ENCODE measurements around the gene CAPN12. TPM values are rescaled to one million over a fixed set of nuclear protein-coding genes. Genes with fewer than 3 reads are reported as not detected.

Gene CAPN12
- polyA plus RNA-seq, 1 experiment = 0.75 TPM

GRCh38 chr19:38720559-38721236, 23.6 kb downstream of the CAPN12 start:
- CTCF ChIA-PET = no interaction called here
- H3K36me3 ChIP-seq (ENCODE audit: control insufficient read depth, insufficient read depth, low read length) = peaks cover 80% of the 10 kb centered on the region

GRCh38 chr19:38719761-38720558, 24.3 kb downstream of the CAPN12 start:
- CTCF ChIA-PET = interaction anchor here (0.6 to 1.8 kb wide), 5 partner anchors 9 to 167 kb away, joined by 3 to 5 read pairs (median 3); no protein-coding TSS in a partner anchor
- no peak overlapping the region for H3K4me3 ChIP-seq (ENCODE audit: low read depth, low read length)
- no peak for TF ChIP-seq CTCF (IDR thresholded peaks at IDR 0.05; ENCODE audit: insufficient read depth, low read depth, low read length)
- POLR2A ChIA-PET = no interaction called here
- H3K27me3 ChIP-seq (ENCODE audit: control insufficient read depth, insufficient read depth, low read length) = no peaks in the 10 kb centered on the region
- peaks cover 73% of the 10 kb centered on the region for H3K36me3 ChIP-seq (ENCODE audit: control insufficient read depth, insufficient read depth, low read length)
- DNase-seq (ENCODE audit: low read depth) = no peak

More at GRCh38 chr19:38720559-38721236, 23.6 kb downstream of the CAPN12 start:
- TF ChIP-seq CTCF (IDR thresholded peaks at IDR 0.05; ENCODE audit: insufficient read depth, low read depth, low read length) = no peak
- POLR2A ChIA-PET = no interaction called here
- no peak overlapping the region for H3K4me3 ChIP-seq (ENCODE audit: low read depth, low read length)
- no peaks in the 10 kb centered on the region for H3K27me3 ChIP-seq (ENCODE audit: control insufficient read depth, insufficient read depth, low read length)
- DNase-seq (ENCODE audit: low read depth) = no peak

GRCh38 chr19:38718747-38719543, 25.3 kb downstream of the CAPN12 start:
- DNase-seq (ENCODE audit: low read depth) = no peak
- peak; percentile 59 for TF ChIP-seq CTCF (IDR thresholded peaks at IDR 0.05; ENCODE audit: insufficient read depth, low read depth, low read length)
- Histone ChIP-seq H3K36me3 (ENCODE audit: control insufficient read depth, insufficient read depth, low read length) (peaks cover 70% of the 10 kb centered on the region), H3K4me3 (ENCODE audit: low read depth, low read length) (no peak overlapping the region), H3K27me3 (ENCODE audit: control insufficient read depth, insufficient read depth, low read length) (no peaks in the 10 kb centered on the region)
- ChIA-PET POLR2A (no interaction called here), CTCF (interaction anchor here (0.6 to 1.8 kb wide), 7 partner anchors 10 to 168 kb away, joined by 3 to 5 read pairs (median 3); no protein-coding TSS in a partner anchor)

GRCh38 chr19:38717855-38718254, 26.4 kb downstream of the CAPN12 start:
- CTCF ChIA-PET = no interaction called here
- POLR2A ChIA-PET = no interaction called here
- peaks cover 68% of the 10 kb centered on the region for H3K36me3 ChIP-seq (ENCODE audit: control insufficient read depth, insufficient read depth, low read length)

More at GRCh38 chr19:38717855-38718254, 26.4 kb downstream of the CAPN12 start:
- H3K4me3 ChIP-seq (ENCODE audit: low read depth, low read length) = no peak overlapping the region
- no peak for TF ChIP-seq CTCF (IDR thresholded peaks at IDR 0.05; ENCODE audit: insufficient read depth, low read depth, low read length)
- DNase-seq (ENCODE audit: low read depth) = no peak
- no peaks in the 10 kb centered on the region for H3K27me3 ChIP-seq (ENCODE audit: control insufficient read depth, insufficient read depth, low read length)
